OCI-LY7 (cell line): ENCODE measurements around the gene TMEM154. TPM values are rescaled to one million over a fixed set of nuclear protein-coding genes. Genes with fewer than 3 reads are reported as not detected.
A peak's percentile ranks its signal among the peaks of the same experiment; 100 is the strongest.

Experiments
- BruUV-seq: library from RNA; stranded (reverse); fragments of 400-500 nt; replicated peaks from 2 replicates; lab custom pipeline; 2021; lab: Mats Ljungman, UMichigan
- CTCF ChIA-PET: fragments of 300-600 bp; sonication (Branson Sonifier 250); formaldehyde crosslinking; loops from one replicate; lab custom pipeline; 2022; ENCODE audit warnings: antibody characterized with exemption; ENCODE audit not compliant: unreplicated experiment; lab: Charles Lee
- POLR2A ChIA-PET: fragments of 300-600 bp; sonication (Branson Sonifier 250); formaldehyde crosslinking; loops from one replicate; lab custom pipeline; 2022; ENCODE audit warnings: antibody characterized with exemption; lab: Charles Lee
- DNase-seq: peaks from one replicate; pipeline ENCODE4 v3.0.0-alpha.2; 2015; ENCODE audit warnings: low spot score
- H2AFZ ChIP-seq: fragments of 200-600 bp; sonication (generic), shearing (Covaris generic); 2 replicates; pipeline ENCODE4 v1.6.1; 2014; ENCODE audit warnings: mild to moderate bottlenecking, antibody characterized with exemption, low read length, moderate library complexity
- H3K27ac ChIP-seq: fragments of 200-600 bp; sonication (generic); 2 replicates; pipeline ENCODE4 v1.5.1; 2014; ENCODE audit warnings: mixed run types, low read depth, mild to moderate bottlenecking, moderate library complexity, low read length, inconsistent platforms; ENCODE audit not compliant: poor library complexity, severe bottlenecking
- H3K36me3 ChIP-seq: fragments of 200-600 bp; sonication (generic); 2 replicates; pipeline ENCODE4 v1.6.1; 2014; ENCODE audit warnings: mild to moderate bottlenecking, antibody characterized with exemption, low read length, moderate library complexity, mixed read lengths; ENCODE audit not compliant: insufficient read depth
- H3K4me1 ChIP-seq: fragments of 200-600 bp; sonication (generic); 2 replicates; pipeline ENCODE4 v1.5.1; 2014; ENCODE audit warnings: mild to moderate bottlenecking, low read length; ENCODE audit not compliant: insufficient read depth, poor library complexity, severe bottlenecking
- H3K4me2 ChIP-seq: fragments of 200-600 bp; sonication (generic); 2 replicates; pipeline ENCODE4 v1.6.1; 2014; ENCODE audit warnings: mild to moderate bottlenecking, low read length
- H3K4me3 ChIP-seq: fragments of 200-600 bp; sonication (generic); 2 replicates; pipeline ENCODE4 v1.5.1; 2014; ENCODE audit warnings: mild to moderate bottlenecking, low read depth, low read length; ENCODE audit not compliant: poor library complexity, severe bottlenecking
- H3K79me2 ChIP-seq: fragments of 200-600 bp; sonication (generic); 2 replicates; pipeline ENCODE4 v1.6.1; 2016; ENCODE audit warnings: low read depth, mild to moderate bottlenecking, low read length, moderate library complexity, mixed read lengths; ENCODE audit not compliant: insufficient read depth
- H3K9me2 ChIP-seq: fragments of 200-600 bp; sonication (generic); 2 replicates; pipeline ENCODE4 v1.6.1; 2016; ENCODE audit warnings: mild to moderate bottlenecking, low read length, mixed read lengths; ENCODE audit not compliant: insufficient read depth
- H3K9me3 ChIP-seq: fragments of 200-600 bp; sonication (generic); 2 replicates; pipeline ENCODE4 v1.6.1; 2014; ENCODE audit warnings: mild to moderate bottlenecking, mixed run types, low read length, mixed read lengths
- H4K20me1 ChIP-seq: fragments of 200-600 bp; sonication (generic); 2 replicates; pipeline ENCODE4 v1.6.1; 2014; ENCODE audit warnings: mild to moderate bottlenecking, antibody characterized with exemption, low read length, moderate library complexity, mixed read lengths; ENCODE audit not compliant: insufficient read depth
- CTCF ChIP-seq: fragments of 200-600 bp; sonication (generic); conservative IDR thresholded peaks from 2 replicates; pipeline ENCODE4 v1.5.1; 2014; ENCODE audit warnings: mild to moderate bottlenecking, antibody characterized with exemption, low read length, moderate library complexity, mixed read lengths
- EZH2phosphoT487 ChIP-seq: fragments of 200-600 bp; sonication (generic); IDR thresholded peaks from 2 replicates; pipeline ENCODE4 v1.6.1; 2018; ENCODE audit warnings: low read depth, borderline replicate concordance, mild to moderate bottlenecking, mixed run types, antibody characterized with exemption, low read length, moderate library complexity, mixed read lengths
- intact Hi-C: fragments of 100-400 bp; cut with micrococcal nuclease; formaldehyde crosslinking; loops from one replicate; pipeline ENCODE4 v1.10.0; 2022; ENCODE audit not compliant: unreplicated experiment
- total RNA-seq, 2 experiments: library from RNA; depleted of rRNA in 1 of 2; stranded (reverse); fragments of >200 nt in 1 of 2; shearing (Covaris generic) in 1 of 2; gene quantifications; 2 replicates each; pipeline ENCODE4 v1.2.3, GENCODE V29; 2014 to 2022

Gene TMEM154
- total RNA-seq, 2 experiments from 2014 or later: 17.6 to 59.6 TPM

DNA sequence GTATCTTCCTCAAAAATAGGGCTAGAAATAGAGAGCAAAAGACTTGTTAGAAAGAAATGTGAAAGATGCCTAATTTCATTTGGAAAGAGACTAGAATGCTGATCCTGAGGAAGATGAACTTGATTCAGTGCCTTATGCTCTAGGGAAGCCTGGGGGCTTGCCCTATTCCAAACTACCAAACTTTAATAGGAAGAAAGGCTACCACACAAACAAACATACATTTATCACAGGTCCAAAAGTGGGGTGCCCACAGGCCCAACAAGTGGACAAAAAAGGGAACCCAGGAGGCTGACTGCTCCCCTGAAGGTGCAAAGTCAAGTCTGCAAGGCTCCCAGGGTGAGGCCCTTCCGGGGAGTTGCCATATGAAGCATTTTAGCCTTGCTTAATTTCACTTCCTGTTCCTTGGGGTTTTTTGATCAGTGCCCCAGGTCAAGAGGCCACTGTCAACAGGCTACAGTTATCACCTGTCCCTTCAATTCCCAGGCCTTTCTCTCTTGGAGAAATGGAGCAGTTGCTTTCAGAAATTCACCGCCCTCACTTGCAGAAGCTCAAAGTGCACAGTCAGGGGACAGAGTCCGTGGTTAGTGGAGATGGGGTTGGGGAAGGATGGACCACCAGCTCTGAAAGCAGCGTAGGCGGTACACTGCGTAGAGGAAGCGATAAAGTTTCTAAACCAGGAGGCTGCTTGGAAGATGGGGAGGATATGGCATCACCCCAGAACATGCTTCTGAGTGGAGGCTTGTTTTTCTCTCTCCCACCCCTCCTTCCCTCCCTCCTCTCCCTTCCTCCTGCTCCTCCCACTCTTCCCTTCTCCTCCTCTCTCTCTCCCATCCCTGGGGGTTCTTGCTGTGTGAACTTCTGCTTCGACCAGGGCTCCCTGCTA, 36.4 kb downstream of the TMEM154 start:
- no peaks in the 10 kb centered on the region for H3K79me2 ChIP-seq
- H3K36me3 ChIP-seq: peaks cover 18% of the 10 kb centered on the region
- H4K20me1 ChIP-seq: no peaks in the 10 kb centered on the region
- H2AFZ ChIP-seq: peak overlapping the region; percentile 67; the same call in 1 of the 2 replicates
- peak overlapping the region; percentile 40 for H3K4me3 ChIP-seq
- DNase-seq: peak; percentile 80
- TF ChIP-seq CTCF (no peak), EZH2phosphoT487 (no peak)
- ChIA-PET POLR2A (interaction anchor here (0.5 to 14.9 kb wide), 21 partner anchors 7 to 824 kb away, joined by 3 to 249 read pairs (median 4); partner anchors contain the start of genes FBXW7 and TMEM154), CTCF (interaction anchor here (0.7 kb wide), 1 partner anchor 19 kb away, joined by 3 read pairs; no protein-coding TSS in a partner anchor)
- peak overlapping the region; percentile 72 for H3K4me2 ChIP-seq
- intact Hi-C loops: loop anchor here (1.0 to 5.0 kb wide), 2 partner anchors 36 to 91 kb away; partner anchors contain the start of gene TMEM154
- H3K27ac ChIP-seq: peak overlapping the region; percentile 86
- H3K9me2 ChIP-seq: no peaks in the 10 kb centered on the region
- no peaks in the 10 kb centered on the region for H3K9me3 ChIP-seq
- H3K4me1 ChIP-seq: peaks cover 94% of the 10 kb centered on the region
- no TSS peak for BruUV-seq

DNA sequence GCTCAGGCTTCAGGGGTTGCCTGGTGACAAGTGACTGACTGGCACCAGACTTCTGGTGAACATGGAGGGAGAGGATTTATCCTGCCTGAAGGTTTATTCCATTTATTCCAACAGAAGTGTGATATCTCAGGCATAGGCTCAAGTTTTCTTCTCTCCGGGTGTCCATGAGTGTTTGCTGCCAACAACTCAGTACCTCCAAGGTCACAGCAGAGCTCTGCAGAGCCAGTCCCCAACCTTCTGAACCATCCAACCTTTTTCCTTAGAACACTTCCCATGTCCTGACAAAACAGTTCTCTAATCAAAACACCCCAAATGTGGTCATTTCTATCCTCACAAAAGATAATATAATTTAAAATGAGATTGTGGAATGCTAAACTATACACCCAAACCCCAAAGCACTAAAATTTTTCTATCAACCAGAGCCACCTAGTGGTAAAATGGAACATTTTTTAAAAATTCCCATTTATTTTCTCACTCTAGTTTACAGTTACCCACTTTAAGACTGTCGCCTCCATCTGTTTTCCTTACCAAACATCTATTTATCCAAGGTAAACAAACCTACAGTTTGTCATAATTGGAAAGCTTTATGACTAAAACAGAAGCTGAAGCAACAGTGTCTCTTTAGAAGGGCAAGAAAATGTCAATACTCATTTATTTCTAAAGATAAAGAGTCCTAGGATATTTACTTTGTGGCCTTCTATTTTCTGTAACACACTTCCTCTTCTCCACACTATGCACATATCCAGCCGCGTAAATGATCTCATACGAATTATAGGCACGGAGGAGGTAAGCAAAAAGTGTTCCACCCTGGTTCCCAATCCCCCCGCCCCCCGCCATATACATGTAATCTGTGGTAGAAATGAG, 39.5 kb downstream of the TMEM154 start:
- no peaks in the 10 kb centered on the region for H3K9me2 ChIP-seq
- intact Hi-C loops: loop anchor here (1.0 to 5.0 kb wide), 4 partner anchors 88 to 186 kb away; no protein-coding TSS in a partner anchor
- no peak overlapping the region for H3K4me3 ChIP-seq
- ChIA-PET POLR2A (interaction anchor here (0.7 to 14.9 kb wide), 12 partner anchors 20 to 1522 kb away, joined by 3 to 249 read pairs (median 6); partner anchors contain the start of genes FBXW7 and TMEM154), CTCF (interaction anchor here (0.9 to 2.6 kb wide), 2 partner anchors 11 to 139 kb away, joined by 3 to 17 read pairs; no protein-coding TSS in a partner anchor)
- peak overlapping the region; percentile 12; the same call in 1 of the 2 replicates for H3K4me2 ChIP-seq
- peaks cover 97% of the 10 kb centered on the region for H3K4me1 ChIP-seq
- H3K36me3 ChIP-seq: peaks cover 26% of the 10 kb centered on the region
- H3K9me3 ChIP-seq: no peaks in the 10 kb centered on the region
- H3K27ac ChIP-seq: no peak overlapping the region
- DNase-seq: peak; percentile 44
- H2AFZ ChIP-seq: no peak overlapping the region
- H3K79me2 ChIP-seq: no peaks in the 10 kb centered on the region
- no peak for TF ChIP-seq EZH2phosphoT487
- TF ChIP-seq CTCF: peak; percentile 96
- H4K20me1 ChIP-seq: no peaks in the 10 kb centered on the region
- no TSS peak for BruUV-seq
